GM19328 (cell line): ENCODE measurements around the gene FURIN.
"Not testable (repeated sequence)": the region's sequence is repeated elsewhere in the genome, so short reads cannot be mapped to it uniquely, and the experiment has no call there.

Source experiments
- ATAC-seq: cut with Tn5 transposase; IDR thresholded peaks from one replicate; pipeline ENCODE4 v1.9.1; 2021; ENCODE audit warnings: mild to moderate bottlenecking, moderate library complexity; ENCODE audit not compliant: unreplicated experiment

FURIN gene

DNA sequence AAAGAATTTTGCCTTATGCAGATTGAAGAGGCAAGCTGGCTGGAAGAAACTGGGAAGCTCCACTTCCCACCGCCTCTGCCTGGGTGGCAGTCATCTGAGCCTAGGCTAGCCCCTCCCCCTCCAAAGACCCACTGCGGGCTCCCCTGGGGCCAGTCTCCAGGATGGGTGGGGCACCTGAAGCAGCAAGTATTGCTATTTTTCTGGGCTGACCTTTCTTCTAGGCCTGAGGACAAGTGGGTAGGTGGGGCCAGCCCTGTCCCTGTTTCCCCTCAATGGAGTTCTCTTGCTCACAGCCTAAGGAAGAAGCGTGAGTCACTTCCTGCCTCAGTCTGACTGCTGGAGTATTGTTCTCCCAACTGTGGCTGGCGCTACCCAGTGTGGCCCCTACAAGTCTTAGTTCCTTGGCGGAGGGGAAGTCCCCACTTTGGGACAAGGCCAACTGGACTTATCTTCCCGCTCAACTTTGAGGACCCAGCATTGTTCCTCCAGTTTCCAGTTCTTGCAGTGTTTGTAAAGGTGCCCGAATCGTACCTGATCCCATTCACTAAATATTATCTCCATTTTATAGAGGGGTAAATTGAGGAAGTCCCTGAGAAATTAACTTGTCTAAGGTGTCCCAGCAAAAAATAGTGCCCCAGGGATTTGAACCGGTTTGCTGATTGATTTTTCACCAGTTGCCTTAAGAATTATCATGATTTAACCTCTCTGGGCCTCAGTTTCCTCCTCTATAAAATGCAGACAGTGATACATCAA, 1.4 kb downstream of the FURIN start:
- no peak for ATAC-seq

DNA sequence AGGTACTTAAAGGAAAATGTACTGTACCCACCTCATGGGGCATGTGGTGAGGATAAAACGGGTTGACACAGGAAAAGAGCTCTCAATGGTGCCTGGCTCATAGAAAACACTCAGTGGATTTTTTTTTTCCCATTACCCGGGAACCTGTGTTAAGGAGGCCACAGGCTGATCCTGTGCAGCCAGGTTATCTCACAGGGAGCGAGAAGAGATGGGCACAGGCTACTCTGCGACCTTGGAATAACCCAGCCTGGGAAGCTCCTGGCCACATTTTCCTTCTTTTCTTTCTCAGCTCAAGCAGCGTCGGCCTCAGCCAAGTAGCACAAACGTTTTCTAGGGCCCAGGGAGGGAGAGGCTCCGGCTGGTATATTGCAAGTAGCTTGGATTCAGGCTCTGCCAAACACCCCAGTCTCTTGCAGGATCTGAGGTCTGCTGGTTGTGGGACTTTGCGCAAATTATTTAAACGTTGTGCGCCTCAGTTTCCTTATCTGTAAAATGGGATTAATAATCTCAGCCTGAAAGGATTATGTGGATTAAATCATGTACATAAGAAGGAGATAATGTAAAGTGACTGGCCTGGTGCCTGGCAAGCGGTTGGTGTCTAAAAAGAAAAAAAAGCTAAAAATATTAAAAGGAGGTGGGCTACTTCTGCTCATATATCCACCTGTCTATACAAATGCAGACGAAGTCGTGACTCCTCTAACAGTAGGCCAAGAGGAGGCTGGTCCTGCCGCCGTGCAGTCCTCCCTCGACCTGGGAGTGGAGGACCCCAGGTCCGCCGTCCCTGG, 2.2 kb downstream of the FURIN start:
- ATAC-seq, result no peak

DNA sequence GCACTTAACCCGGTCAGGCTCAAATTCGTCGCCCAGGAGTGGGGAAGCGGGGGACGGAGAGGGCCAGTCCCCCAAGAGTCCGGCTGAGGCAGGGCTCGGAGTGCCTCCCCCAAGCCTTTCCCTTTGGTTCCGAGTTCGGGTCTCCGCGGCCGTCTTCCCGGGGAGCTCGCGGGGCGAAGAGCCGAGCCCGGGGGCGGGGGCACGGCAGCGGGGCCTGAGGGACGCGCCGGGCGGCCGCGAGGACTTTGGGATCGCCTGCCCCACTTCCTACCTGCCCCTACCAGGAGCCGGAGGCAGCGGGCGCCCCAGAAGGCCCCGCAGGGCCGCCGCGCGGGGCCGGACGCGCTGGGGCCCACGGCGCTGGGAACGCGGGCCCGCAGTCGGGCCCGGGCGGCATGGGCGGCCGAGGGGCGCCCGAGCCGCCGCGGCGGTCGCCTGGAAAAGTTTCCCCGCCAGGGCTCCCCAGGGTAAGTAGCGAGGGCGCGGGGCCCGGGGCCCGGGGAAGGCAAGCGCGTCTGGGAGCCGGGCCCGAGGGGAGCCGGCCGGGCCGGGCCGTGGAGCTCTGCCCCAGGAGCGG, 2.8 kb downstream of the FURIN start:
- ATAC-seq, result no peak

DNA sequence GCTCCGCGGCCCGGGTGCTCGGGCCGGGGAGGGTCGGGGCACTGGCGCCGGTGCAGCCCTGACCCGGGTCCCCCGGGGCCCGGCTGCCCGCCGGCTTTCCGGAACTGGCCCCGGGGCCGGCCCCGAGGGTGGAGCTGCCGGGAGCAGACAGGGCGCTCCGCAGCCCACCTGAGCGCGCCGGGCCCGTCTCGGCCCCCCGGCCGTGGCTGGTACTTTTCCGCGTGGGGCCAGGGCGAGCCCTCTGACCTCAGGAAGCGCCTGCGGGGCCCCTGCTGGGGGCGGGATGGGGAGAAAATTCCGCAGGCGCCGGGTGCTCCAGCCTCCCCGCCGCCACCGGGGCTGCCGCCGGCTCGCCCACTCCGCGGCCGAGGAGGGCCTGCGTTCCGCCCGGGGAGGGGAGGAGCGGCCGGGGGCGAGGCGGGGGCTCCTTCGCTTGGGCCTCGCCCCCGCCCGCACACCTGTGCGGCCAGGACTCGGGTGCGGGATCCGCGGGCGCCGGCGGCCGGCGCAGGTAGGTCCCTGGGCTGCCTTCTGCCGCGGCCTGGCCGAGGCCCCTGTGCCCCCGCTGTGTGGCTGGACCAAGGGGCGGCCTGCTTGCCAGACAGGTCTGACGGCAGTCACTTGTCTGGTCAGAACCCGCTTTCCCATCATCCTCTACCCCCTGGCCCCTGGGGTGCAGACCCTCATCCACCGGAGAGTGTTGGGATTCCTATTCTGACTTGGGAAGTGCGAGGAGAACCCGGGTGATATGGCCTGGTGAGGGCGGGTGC, 3.5 kb downstream of the FURIN start:
- ATAC-seq, result no peak

DNA sequence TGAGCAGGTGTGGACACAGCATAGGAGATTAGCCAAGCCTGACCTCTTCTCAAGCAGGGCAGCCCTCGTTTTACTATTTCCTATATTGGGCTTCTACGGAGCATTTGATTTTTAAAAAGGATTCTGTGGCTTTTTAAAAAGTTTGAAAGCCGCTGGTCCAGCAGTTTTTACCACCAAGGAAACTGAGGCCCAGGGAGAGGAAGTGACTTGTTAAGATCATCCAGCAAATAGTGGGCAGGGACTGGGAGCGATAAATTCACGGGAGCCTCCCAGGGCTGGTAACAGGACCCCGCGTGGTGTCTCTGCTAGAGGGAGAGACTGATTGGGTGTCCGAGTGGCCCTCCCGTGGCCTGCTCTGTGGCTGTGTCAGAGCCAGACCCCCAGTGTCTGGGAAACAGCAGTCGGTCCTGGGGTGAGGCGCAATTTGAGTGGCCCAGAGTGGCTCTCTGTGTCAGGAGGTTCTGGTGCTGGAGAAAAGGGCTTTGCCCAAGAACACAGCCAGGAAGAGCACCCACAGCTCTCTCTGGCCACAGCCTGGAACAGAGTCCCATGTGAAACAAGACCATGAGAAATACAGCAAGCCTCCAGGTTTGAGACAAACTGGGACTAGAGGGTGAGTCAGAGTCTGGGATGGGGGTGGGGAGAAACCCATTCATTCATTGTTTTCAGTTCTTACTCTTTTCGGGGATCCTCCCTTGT, 4.2 kb downstream of the FURIN start:
- ATAC-seq, result no peak

DNA sequence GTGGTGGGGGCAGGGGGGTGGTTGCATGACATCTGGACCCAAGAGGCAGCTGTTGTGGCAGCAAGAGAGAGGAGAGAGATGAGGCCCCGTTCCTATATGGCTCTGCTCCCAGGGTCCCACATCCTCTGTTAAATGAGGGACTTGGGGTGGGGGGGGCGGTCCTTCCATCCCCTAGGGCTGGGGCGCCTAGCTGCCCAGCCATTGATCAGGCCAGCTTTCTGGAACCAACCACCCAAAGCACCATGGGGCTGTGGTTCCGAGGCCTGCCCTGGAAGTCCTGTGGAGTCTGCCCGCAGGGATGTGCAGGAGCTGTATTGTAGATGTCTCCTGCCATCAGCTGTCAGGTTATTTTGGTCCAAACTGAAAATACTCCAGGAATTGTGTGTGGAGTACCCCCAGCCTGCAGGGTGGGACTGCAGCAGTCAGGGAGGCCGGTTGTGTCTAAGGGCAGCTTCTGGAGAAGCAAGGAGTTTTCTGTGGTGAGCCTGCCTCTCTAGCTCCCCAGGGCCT, 5.2 kb downstream of the FURIN start:
- no peak for ATAC-seq

DNA sequence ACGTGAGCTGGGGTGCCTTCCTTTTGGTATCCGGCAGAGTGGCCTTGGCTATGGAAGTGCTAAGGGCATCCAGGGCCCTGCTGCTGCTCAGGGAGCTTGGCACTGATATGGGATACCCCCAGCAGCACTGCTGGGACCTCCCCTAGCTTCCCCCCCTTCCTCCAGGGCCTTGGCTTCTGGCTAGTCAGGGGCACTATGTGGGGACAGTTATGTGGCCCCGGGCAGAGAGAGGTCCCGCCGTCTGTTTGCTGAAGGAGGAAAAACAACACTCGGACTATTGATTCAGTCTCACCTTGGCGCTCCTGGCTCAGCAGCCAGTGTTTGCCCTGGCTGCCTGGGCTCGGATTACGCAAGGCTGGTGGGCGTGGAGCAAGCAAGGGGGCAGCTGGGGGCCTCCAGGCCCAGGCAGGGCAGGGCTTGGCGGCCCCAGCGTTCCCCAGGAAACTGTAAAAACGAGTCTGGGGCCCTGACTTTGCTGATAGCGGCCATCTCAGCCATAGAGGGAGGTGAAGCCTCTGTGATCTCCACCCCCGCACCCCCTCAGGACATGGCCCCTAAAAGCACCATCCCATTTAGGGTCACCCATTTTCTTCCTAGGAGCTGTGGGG, 5.7 kb downstream of the FURIN start:
- ATAC-seq, result no peak

DNA sequence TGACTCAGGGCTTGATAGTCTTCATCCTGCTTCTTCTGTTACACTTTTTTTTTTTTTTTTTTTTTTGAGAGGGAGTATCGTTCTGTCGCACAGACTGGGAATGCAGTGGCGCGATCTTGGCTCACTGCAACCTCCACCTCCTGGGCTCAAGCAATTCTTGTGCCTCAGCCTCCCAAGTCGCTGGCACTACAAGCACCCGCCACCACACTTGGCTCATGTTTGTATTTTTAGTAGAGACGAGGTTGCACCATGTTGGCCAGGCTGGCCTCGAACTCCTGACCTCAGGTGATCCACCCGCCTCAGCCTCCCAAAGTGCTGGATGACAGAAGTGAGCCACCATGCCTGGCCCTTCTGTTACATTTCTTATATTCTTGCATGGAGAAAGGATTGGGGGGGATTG, 6.6 kb downstream of the FURIN start:
- ATAC-seq, result not testable (repeated sequence)

DNA sequence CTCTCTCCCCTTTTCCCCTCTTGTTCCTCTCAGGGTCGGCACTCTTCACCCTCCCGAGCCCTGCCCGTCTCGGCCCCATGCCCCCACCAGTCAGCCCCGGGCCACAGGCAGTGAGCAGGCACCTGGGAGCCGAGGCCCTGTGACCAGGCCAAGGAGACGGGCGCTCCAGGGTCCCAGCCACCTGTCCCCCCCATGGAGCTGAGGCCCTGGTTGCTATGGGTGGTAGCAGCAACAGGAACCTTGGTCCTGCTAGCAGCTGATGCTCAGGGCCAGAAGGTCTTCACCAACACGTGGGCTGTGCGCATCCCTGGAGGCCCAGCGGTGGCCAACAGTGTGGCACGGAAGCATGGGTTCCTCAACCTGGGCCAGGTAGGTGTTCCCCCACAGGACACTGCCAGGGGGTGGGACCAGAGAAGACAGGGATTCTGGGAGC, 7.2 kb downstream of the FURIN start:
- ATAC-seq, result no peak

- no peak for ATAC-seq
Observed at GRCh38 chr15:90876046-90876445, 7.7 kb downstream of the FURIN start.

DNA sequence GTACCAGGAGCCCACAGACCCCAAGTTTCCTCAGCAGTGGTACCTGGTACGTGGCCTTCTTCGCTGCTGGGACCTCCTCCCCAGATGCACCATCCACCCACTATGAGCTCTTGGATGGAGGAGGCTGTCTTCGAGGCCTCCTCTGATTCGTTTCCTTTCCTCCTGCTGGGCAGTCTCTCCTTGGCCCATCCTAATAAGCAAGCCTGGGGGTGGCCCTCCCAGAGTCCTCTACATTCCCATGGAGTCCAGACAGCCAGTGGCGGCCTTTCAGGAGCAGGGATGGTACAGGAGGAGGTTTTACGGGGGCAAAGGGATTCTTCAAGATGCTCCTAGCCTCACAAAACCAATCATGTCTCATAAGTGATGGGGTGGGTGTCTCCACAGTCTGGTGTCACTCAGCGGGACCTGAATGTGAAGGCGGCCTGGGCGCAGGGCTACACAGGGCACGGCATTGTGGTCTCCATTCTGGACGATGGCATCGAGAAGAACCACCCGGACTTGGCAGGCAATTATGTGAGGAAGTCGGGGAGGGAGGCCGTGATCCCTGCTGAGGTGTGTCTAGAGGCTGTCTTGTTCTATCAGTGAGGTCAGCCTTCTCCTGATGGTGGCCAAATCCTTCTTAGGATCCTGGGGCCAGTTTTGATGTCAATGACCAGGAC, 8.3 kb downstream of the FURIN start:
- no peak for ATAC-seq

DNA sequence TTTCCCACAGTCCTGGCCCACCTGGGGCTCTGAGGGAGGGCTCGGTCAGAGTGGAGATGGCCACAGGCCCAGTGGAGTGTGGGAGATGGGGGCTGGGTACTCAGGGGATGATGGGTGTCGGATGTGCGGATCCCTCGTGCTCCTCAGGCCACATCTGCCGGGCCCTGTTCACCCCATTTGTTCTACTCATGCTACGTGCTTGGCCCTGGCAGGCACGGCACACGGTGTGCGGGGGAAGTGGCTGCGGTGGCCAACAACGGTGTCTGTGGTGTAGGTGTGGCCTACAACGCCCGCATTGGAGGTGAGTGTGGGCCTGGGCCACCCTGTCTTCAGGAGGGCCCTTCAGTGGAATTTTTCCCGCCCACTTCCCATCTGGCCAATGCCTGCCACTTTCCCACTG, 8.9 kb downstream of the FURIN start:
- no peak for ATAC-seq

DNA sequence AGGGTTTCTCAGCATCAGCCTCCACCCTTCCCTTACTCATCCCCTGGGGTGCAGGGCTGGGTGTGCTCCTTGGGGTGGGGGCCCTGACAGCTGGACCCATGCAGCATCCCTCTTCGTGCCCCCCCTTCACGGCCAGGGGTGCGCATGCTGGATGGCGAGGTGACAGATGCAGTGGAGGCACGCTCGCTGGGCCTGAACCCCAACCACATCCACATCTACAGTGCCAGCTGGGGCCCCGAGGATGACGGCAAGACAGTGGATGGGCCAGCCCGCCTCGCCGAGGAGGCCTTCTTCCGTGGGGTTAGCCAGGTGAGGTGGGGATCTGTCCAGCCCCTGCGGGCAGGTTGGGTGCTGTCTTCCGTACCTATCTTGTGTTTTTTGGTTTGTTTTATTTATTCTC, 9.6 kb downstream of the FURIN start:
- ATAC-seq, result no peak

DNA sequence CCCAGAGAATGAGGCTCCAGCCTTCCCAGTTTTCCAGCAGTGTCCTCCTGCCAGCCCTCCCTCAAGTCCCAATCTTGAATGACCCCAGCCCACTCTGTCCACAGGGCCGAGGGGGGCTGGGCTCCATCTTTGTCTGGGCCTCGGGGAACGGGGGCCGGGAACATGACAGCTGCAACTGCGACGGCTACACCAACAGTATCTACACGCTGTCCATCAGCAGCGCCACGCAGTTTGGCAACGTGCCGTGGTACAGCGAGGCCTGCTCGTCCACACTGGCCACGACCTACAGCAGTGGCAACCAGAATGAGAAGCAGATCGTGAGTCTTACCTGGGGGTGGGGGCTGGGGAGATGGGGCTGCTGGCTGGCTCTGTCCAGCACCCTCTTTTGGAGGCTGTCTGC, 10.3 kb downstream of the FURIN start:
- no peak for ATAC-seq

DNA sequence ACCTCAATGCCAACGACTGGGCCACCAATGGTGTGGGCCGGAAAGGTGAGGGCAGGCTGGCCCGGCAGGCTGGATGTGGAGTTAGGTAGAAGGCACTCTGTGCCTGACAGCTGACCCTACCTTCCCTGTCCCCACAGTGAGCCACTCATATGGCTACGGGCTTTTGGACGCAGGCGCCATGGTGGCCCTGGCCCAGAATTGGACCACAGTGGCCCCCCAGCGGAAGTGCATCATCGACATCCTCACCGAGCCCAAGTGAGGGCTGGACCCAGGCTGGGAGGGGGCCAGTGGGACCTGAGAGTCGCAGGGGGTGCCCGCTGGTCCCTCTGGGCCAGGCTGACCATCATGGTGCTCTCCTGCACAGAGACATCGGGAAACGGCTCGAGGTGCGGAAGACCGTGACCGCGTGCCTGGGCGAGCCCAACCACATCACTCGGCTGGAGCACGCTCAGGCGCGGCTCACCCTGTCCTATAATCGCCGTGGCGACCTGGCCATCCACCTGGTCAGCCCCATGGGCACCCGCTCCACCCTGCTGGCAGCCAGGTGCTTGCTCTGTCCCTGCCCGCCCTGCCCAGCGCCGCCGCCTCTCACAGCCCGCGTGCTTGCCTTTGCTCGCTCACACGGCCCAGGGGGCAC, 11.5 kb downstream of the FURIN start:
- no peak for ATAC-seq

GRCh38 chr15:90880381-90881145, 12.2 kb downstream of the FURIN start:
- no peak for ATAC-seq

GRCh38 chr15:90881181-90881977, 13.0 kb downstream of the FURIN start:
- ATAC-seq, result no peak
